ENCODE measurements around the gene PORCN.

GRCh38 chrX:48513670-48514069 is 4.9 kb downstream of the PORCN start:
- TF ChIP-seq CTCF (IDR thresholded peaks at IDR 0.05 in 4 of 5, conservative IDR thresholded peaks at IDR 0.05 in 1 of 5) (no peak), POLR2A (IDR thresholded peaks at IDR 0.05) (no peak)

Data from gastrocnemius medialis (tissue), 4 donors.